ENCODE results near the gene EIF4G3.

EIF4G3 gene

GRCh38 chr1:20771780-20772179 is 404.9 kb downstream of the EIF4G3 start:
- TF ChIP-seq CTCF (IDR thresholded peaks at IDR 0.05): no peak

GRCh38 chr1:20770314-20771087 is 406.2 kb downstream of the EIF4G3 start:
- TF ChIP-seq CTCF (IDR thresholded peaks at IDR 0.05): no peak

GRCh38 chr1:20767271-20767670 is 409.4 kb downstream of the EIF4G3 start:
- TF ChIP-seq CTCF (IDR thresholded peaks at IDR 0.05): no peak

GRCh38 chr1:20763417-20763816 is 413.3 kb downstream of the EIF4G3 start:
- TF ChIP-seq CTCF (IDR thresholded peaks at IDR 0.05): no peak

- TF ChIP-seq CTCF (IDR thresholded peaks at IDR 0.05): no peak
Measured at GRCh38 chr1:20760322-20760721, 416.4 kb downstream of the EIF4G3 start.
